BE2C (cell line): Measurements from ENCODE around the gene CXCL9.

Experiments
- DNase-seq: peaks from one replicate; pipeline ENCODE4 v3.0.0-alpha.2; 2020
- H3K27me3 ChIP-seq: fragments of 250-450 bp; sonication (Bioruptor Pico); 2 replicates; pipeline ENCODE4 v1.5.1; 2020; ENCODE audit warnings: mild to moderate bottlenecking
- H3K36me3 ChIP-seq: fragments of 250-450 bp; sonication (Bioruptor Pico); 2 replicates; pipeline ENCODE4 v1.5.1; 2020; ENCODE audit warnings: mild to moderate bottlenecking
- H3K4me1 ChIP-seq: fragments of 250-450 bp; sonication (Bioruptor Pico); 2 replicates; pipeline ENCODE4 v1.5.1; 2020
- H3K4me3 ChIP-seq: 2 replicates; pipeline ENCODE4 v1.5.1; 2011; ENCODE audit warnings: low read depth, low read length
- H3K9me3 ChIP-seq: fragments of 250-450 bp; sonication (Bioruptor Pico); 2 replicates; pipeline ENCODE4 v1.5.1; 2020
- CTCF ChIP-seq: IDR thresholded peaks from 2 replicates; pipeline ENCODE4 v1.5.1; 2012; ENCODE audit warnings: mild to moderate bottlenecking, low read depth, low read length

CXCL9 gene

DNA sequence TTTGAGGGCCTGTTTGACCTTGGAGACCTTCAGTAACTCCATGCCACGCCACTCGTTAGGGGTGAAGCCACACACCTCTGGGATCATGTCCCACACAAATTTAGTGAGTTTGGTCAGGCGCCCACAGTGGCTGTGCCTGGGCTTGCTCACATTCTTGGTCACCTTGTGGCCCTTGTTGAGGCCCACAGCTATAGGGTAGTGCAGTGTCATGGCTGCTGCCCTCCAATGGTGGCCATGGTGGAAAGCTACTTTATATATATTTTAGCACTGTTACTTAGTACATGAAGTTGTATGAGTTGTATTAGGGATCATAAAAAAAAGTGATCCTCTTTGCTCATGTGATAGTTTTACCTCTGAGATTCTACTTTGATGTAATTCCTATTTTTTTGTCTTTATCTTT lies 29.5 kb upstream of the CXCL9 start:
- no peak for DNase-seq
- Histone ChIP-seq H3K4me3 (no peak overlapping the region), H3K4me1 (no peaks in the 10 kb centered on the region), H3K9me3 (no peaks in the 10 kb centered on the region), H3K36me3 (no peaks in the 10 kb centered on the region), H3K27me3 (peaks cover 25% of the 10 kb centered on the region)
- TF ChIP-seq CTCF, result no peak

DNA sequence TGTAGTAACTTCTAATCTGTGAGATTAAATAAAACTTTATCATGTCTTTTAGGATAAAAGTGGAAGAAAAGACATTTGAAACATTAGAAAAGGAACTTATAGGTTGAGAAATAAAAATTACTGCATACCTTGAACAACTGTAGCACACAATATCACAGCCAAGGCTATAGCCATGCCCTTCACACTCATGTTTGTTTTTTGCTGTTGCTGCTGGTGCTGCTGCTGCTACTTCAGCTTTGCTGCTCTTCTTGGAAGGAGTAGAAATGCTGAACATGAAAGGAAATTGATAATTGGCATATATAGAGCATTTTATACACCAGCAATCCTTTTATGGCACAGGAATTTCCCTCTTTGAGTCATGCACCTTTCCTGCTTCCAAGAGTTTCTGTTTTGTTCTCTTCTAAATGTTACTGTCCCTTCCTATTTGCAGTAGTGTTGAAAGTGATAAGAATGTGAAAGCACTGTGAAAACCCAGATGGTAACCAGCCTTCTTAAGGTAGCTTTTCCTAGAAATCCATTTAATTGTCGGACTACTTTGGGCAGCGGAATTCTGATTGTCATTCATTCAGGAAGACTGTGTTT lies 28.6 kb upstream of the CXCL9 start, which contains the start of gene CXCL11:
Gene CXCL11, minus strand, starts transcription at position 272 of the 582 bp plus-strand sequence. Its CDS starts 83 bp downstream, at position 189.
- no peaks in the 10 kb centered on the region for H3K36me3 ChIP-seq
- no peak for TF ChIP-seq CTCF
- peaks cover 30% of the 10 kb centered on the region for H3K27me3 ChIP-seq
- H3K9me3 ChIP-seq, result no peaks in the 10 kb centered on the region
- no peak for DNase-seq
- no peak within 1 kb of the TSS for H3K4me3 ChIP-seq
- no peaks in the 10 kb centered on the region for H3K4me1 ChIP-seq

DNA sequence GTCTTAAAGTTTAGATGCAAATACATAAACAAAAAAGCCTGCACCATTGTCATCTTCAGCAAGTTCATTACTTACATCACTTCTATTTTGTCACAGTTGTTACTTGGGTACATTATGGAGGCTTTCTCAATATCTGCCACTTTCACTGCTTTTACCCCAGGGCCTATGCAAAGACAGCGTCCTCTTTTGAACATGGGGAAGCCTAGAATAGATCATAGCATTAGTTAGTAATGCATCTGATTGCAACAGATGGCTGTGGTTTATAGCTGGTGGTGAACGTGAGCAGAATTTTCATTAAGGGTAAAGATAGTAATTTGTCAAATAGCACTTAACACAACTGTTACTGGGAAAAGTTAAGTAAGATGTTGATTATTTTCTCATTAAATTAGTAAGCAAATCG lies 27.8 kb upstream of the CXCL9 start:
- H3K9me3 ChIP-seq, result no peaks in the 10 kb centered on the region
- H3K36me3 ChIP-seq, result no peaks in the 10 kb centered on the region
- H3K4me3 ChIP-seq, result no peak overlapping the region
- DNase-seq, result no peak
- TF ChIP-seq CTCF, result no peak
- H3K4me1 ChIP-seq, result no peaks in the 10 kb centered on the region
- peaks cover 30% of the 10 kb centered on the region for H3K27me3 ChIP-seq

- H3K36me3 ChIP-seq, result no peaks in the 10 kb centered on the region
- DNase-seq, result no peak
- H3K27me3 ChIP-seq, result peaks cover 43% of the 10 kb centered on the region
These were observed 22.0 kb upstream of the CXCL9 start for GRCh38 chr4:76029300-76029699.

DNA sequence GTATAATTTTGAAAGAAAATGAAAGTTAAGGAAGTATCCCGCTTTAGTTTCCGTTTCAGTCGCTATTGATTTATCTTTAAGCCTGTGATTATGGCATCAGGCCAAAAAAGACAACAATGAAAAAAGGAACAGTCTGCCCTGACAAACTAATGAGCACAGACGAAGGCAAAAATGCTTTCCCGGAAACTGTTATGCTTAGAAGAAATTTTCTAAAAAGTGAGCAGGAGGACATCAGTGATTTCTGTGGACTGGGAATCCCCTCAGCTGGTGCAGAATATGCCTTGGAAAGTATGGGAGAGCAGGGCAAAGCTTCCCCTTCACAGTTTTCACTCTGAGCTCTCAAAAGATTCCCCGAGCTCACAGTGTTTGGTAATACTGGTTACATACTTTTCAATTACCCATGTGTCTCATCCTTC lies 21.0 kb upstream of the CXCL9 start:
- DNase-seq, result no peak
- peaks cover 4% of the 10 kb centered on the region; the same call in 1 of the 2 replicates for H3K4me1 ChIP-seq
- peaks cover 42% of the 10 kb centered on the region for H3K27me3 ChIP-seq
- no peak for TF ChIP-seq CTCF
- H3K36me3 ChIP-seq, result no peaks in the 10 kb centered on the region
- no peaks in the 10 kb centered on the region for H3K9me3 ChIP-seq
- H3K4me3 ChIP-seq, result no peak overlapping the region; the same call in 1 of the 2 replicates

More at GRCh38 chr4:76029300-76029699, 22.0 kb upstream of the CXCL9 start:
- TF ChIP-seq CTCF, result no peak
- Histone ChIP-seq H3K4me3 (no peak overlapping the region), H3K9me3 (no peaks in the 10 kb centered on the region), H3K4me1 (peaks cover 4% of the 10 kb centered on the region; the same call in 1 of the 2 replicates)

DNA sequence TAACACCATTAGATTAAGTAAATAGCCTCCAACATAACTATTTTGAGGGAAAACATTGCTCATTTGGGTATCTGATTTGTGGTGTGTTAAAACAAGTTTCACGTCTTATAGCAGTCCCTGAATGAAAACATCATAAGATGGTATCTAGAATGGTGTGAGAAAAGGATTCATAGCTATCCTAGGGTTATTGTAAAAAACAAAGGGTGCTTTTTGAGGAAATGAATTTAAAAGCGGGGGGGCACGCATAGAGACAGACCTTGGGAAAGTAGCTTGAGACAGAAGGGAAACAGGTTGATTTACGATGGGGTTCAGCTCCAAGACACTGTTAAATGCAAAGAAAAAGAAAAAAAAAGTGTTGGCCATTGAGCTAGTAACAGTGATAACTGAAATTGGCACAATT lies 16.8 kb upstream of the CXCL9 start:
- Histone ChIP-seq H3K4me3 (no peak overlapping the region), H3K27me3 (peaks cover 25% of the 10 kb centered on the region), H3K9me3 (no peaks in the 10 kb centered on the region), H3K4me1 (peaks cover 4% of the 10 kb centered on the region; the same call in 1 of the 2 replicates), H3K36me3 (no peaks in the 10 kb centered on the region)
- no peak for DNase-seq
- TF ChIP-seq CTCF, result no peak
